HG03521 (cell line): Measurements from ENCODE around the gene BCAS4.
"Not testable (repeated sequence)": the region's sequence is repeated elsewhere in the genome, so short reads cannot be mapped to it uniquely, and the experiment has no call there.

Experiments used
- ATAC-seq: cut with Tn5 transposase; IDR thresholded peaks from one replicate; pipeline ENCODE4 v1.9.1; 2021; ENCODE audit warnings: mild to moderate bottlenecking, moderate library complexity; ENCODE audit not compliant: unreplicated experiment

Gene BCAS4, protein sequence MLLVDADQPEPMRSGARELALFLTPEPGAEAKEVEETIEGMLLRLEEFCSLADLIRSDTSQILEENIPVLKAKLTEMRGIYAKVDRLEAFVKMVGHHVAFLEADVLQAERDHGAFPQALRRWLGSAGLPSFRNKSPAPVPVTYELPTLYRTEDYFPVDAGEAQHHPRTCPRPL

GRCh38 chr20:50794846-50795634 is at the start of gene BCAS4:
Gene BCAS4, plus strand, starts transcription at chr20:50795061. Its CDS starts 23 bp downstream, at chr20:50795084.
- ATAC-seq = peak; percentile 67

GRCh38 chr20:50745634-50746137 is 49.2 kb upstream of the BCAS4 start:
- no peak for ATAC-seq

DNA sequence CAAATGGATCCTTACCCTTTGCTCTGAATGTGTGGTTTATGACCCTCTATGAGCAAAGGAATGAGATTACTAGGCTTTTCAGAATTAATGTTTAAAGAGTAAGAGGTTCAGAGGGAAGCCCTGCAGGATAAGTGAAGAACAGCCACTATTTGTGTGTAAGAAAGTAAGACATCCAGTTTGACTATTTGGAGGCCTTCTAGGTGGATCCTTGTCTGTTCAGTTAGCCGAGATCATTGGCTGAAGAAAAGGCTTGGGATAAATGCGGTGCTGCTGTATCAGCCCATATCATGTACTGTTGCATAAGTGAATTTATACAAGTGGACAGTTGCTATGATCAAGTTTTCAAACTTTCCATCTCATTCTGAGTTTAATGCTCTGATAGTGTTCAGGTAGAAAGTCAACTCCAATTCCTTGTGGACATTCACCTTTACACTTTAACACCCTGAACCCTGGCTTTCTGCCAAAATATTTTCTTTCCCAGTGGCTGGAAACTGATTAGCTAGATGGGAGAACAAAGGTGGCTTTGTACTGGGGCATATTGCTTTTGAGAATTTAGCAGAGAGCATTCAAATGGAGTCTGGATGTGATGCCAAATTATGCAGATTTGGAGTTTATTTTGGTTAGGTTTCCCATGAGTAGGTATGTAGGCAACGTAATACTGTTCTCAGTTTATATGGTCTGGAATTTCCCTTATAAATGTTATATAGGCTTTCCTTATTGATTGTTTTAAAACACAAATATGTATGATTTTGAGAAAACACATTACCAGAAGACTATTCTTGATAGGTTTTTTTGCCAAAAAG is 48.5 kb upstream of the BCAS4 start:
- no peak for ATAC-seq

DNA sequence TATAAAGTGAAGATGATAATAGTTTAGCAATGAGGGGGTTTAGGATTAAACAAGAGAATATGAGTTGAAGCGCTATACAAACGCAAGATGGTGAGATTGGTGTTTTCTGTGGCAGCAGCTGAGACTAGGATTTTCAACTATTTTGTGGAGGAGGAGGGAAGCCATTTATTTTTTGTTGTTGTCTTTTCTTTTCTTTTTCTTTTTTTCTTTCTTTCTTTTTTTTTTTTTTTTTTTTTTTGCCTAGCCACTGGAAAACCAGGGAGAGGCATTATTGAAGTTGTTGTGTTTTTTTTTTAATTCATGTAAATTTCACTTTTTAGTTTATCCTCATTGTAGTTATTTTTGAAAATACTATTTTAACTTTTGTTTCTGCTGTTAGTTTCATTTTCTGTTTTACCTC is 47.6 kb upstream of the BCAS4 start:
- no peak for ATAC-seq

GRCh38 chr20:50750145-50750671 is 44.7 kb upstream of the BCAS4 start:
- no peak for ATAC-seq

DNA sequence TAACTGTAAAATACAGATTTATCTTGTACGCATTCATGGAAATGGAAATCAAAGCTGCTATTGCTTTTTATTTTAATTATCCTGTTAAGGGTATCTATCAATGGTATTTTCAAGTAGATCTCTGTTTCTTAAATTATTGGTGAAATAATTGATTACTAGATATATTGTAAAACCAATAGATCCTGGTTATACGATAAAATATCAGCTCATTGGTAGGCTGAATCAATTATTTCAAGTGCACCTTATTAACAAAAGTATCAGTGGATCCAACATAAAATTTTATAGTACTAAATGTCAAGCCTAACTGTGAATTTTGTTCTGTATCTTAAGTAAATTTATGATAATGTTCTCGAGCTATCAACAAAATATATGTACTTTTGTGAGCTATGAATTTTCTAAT is 41.7 kb upstream of the BCAS4 start:
- ATAC-seq = no peak

GRCh38 chr20:50754420-50754819 is 40.4 kb upstream of the BCAS4 start:
- no peak for ATAC-seq

DNA sequence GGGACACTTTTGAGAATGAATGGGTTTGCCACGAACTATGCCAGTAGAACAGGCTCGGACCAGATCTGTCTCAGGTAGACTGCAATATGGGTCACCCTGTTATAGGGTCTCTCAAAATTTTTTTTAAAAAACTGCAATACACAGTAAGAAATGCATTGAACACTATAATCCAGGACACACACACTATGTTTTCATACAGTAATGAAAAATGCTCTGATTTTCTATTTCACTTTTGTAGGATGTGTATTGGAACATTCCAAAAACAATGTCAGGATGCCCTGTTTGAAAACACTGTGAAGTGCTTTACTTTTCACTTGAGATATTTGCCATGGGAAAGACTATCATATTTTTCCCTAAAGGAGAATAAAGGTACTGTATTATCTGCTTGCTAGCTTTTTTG is 38.4 kb upstream of the BCAS4 start:
- no peak for ATAC-seq

GRCh38 chr20:50758469-50758868 is 36.4 kb upstream of the BCAS4 start:
- ATAC-seq = no peak

DNA sequence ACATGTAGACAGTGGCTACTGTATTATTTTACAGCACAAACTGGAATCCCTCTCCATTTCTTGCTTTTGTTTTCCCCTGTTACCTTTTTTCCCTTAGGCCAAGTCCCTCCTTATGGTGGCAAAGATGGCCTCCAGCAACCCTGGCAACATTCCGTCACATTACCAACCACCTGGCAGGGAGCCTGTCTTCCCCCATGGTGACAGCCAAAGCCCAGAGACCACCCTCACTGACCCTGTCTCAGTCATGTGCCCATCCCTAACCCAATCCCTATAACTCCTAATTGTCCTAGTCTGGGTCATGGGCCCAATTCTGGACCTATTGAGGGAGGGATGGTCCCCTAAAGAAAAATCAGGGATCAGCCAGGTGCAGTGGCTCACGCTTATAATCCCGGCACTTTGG is 35.9 kb upstream of the BCAS4 start:
- no peak for ATAC-seq

DNA sequence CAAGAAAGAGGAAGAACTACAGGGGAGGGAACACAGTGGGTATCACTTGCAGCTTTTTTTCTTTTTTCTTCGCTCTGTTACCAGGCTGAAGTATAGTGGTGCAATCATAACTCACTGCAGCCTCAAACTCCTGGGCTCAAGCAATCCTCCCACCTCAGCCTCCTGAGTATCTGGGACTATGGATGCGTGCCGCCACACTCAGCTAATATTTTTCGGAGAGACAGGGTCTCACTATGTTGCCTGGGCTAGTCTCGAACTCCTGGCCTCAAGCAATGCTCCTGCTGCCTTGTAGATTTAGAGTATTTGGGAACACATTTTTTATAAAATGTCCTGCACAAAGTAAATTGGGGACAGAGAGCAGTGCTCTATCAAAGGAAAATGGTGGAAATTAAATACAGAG is 35.2 kb upstream of the BCAS4 start:
- ATAC-seq = no peak

GRCh38 chr20:50762045-50762422 is 32.8 kb upstream of the BCAS4 start:
- no peak for ATAC-seq

DNA sequence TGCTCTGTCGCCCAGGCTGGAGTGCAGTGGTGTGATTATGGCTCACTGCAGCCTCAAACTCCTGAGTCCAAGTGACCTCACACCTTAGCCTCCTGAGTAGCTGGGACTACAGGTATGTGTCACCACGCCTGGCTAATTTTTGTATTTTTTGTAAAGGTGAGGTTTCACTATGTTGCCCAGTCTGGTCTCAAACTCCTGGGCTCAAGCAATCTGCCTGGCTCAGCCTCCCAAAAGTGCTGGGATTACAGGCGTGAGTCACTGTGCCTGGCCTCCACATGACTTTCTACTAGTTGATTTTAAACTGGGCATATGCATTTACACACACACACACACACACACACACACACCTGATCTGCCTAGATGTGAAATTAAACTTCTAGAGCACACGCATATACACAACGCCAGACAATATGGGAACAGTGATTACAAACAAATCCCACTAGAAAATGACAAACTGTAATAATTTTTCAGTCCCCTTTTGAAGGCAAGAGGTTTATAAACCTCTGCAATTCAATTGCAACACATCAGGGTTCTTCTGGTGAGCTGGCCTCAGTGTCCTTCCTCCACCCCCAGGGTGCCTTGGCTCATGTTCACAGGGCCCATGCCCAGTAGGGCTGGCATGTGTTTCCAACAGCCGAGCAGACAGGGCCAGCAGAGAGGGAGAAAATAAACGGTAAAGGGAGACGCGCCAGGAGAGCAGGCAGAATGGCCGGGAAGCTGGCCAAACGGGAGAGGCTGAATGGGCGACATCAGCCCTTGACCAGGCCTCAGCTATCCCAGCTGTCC is 32.2 kb upstream of the BCAS4 start:
- no peak for ATAC-seq

DNA sequence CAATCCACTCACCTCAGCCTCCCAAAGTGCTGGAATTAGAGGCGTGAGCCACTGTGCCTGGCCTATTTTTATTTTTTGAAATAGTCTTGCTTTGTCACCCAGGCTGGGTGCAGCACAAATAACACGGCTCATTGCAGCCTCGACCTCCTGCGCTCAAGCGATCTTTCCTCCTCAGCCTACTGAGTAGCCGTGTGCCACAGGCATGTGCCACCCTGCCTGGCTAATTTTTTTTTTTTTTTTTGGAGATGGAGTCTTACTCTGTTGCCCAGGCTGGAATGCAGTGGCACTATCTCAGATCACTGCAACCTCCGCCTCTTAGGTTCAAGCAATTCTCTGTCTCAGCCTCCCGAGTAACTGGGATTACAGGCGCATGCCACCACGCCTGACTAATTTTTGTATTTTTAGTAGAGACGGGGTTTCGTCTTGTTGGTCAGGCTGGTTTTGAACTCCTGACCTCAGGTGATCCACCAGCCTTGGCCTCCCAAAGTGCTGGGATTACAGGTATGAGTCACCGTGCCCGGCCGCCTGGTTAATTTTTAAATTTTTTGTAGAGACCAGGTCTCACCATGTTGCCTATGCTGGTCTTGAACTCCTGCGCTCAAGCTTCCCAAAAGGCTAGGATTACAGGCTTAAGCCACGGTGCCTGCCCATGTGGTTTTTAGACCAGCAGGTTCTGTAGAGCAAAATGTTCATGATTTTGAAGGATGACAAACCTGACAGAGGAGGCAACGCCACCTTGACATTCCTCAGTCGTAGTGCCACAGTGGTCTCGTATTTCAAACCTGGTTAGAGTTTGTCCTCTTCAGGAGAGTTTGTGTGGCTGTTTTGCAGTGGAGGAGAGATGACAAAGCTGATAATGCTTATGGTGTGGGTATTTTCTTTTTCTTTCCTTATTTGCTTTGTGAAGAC is 31.1 kb upstream of the BCAS4 start:
- ATAC-seq = not testable (repeated sequence)

DNA sequence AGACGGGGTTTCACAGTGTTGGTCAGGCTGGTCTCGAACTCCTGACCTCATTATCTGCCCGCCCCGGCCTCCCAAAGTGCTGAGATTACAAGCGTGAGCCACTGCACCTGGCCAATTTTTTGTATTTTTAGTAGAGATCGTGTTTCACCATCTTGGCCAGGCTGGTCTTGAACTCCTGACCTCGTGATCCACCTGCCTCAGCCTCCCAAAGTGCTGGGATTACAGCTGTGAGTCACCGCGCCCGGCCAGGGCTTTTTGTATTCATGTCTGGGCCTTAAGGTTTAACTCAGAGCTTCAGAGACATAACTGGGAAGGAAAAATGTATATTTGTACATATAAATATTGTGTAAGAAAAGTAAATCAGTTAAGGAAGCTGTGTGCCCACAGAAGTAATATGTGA is 29.6 kb upstream of the BCAS4 start:
- ATAC-seq = not testable (repeated sequence)

DNA sequence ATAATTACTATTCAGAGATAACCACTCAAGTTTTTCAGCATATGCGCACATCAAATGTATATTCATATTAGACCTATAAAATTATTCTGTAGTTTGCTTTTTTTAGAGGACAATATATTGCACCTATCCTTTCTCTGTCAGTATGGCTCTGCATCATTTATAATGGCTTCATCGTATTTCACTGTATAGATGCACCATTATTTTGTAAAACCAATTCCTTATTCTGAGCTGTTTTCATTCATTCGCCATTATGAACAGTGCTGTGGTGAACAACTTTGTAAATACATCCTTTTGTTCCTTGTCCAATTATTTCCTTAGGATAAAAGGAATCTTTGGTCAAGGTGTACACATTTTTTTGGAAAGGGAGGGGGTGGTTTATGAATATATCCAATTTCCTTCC is 29.2 kb upstream of the BCAS4 start:
- no peak for ATAC-seq

DNA sequence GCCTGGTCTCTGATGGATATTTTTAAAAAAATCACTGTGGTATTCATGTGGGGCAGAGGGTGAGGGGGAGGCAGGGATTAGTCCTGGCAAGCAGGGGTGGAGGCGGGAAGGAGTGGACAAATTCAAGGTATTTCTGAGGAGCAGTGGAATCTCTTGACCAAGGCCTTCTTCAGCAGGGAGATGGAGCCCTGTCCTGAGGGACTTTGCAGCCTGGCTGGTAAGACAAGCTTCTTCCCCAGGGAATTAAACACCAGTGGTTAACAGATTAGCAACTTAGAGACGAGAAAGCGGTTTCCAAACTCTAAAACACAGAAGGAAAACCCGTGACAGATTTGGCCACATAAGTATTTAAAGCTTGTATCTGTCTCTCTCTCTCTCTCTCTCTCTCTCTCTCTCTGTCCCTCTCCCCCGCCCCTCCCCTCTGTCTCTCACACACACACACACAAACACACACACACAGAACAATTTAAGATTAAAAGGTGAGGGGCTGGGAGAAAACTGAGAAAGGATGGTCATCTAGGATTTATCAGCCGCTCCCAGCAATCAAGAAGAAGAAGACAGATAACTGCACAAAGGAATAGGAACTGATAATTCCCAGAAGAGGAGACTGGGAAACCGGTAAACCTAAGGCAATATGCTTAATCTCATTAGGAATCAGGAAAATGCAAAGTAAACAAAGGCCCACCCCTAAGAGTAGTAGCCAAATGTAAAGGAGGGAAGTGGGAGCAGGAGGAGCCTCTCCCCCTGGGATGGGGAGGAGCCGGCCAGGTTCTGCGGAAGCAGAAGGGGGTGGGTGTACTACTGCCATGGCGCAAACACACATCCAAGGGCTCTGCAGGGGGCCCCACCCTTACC is 27.7 kb upstream of the BCAS4 start:
- ATAC-seq = not testable (repeated sequence)

DNA sequence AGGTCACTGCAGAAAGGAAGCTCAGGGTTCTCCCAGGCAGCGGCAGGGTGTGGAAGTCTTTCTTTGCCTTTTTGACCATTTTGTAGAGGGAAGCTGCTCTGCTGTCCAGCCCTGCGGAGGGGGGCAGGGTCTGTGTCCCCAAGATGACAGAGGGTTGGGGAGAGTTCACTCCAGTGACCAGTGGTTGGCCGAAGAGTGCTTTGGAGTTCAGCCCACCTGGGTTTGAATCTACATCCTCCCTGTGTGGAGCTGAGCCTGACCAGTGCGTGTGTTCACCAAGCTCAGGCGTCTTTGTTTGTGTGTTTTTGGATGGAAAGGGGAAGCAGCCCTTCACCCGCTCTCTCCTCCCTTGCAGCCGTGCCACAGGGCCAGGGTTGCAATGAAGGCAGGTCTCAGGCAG is 25.9 kb upstream of the BCAS4 start:
- ATAC-seq = not testable (repeated sequence)
